Keratinocyte (primary cell): ENCODE results near the gene FAM118B.

Source experiments
- CTCF ChIP-seq, 3 experiments: IDR thresholded peaks in 1 of 3; conservative IDR thresholded peaks in 1 of 3; optimal IDR thresholded peaks in 1 of 3; 2 replicates in 2 of 3; 3 replicates in 1 of 3; pipeline versions ENCODE3 to v1.5.1; 2011; ENCODE audit warnings: low read length in 3 of 3, mild to moderate bottlenecking in 3 of 3, moderate library complexity in 2 of 3, control low read depth in 1 of 3, inconsistent platforms in 1 of 3; ENCODE audit not compliant: insufficient read depth in 2 of 3; ENCODE audit errors: extremely low read depth in 1 of 3
- EZH2 ChIP-seq: IDR thresholded peaks from one replicate; pipeline ENCODE4 v1.6.1; 2012; ENCODE audit warnings: inconsistent platforms, mild to moderate bottlenecking, low read length, moderate library complexity

- no peak for TF ChIP-seq EZH2
- TF ChIP-seq CTCF (optimal IDR thresholded peaks at IDR 0.05 in 1 of 3, IDR thresholded peaks at IDR 0.05 in 1 of 3, conservative IDR thresholded peaks at IDR 0.05 in 1 of 3; ENCODE audit: extremely low read depth in 1 of 3, insufficient read depth in 2 of 3, low read length in 3 of 3): no peak
Measured at GRCh38 chr11:126167488-126167887, 44.1 kb upstream of the FAM118B start.
